HG03108 (cell line): ENCODE measurements around the gene DLX1.
"Not testable (repeated sequence)": the region's sequence is repeated elsewhere in the genome, so short reads cannot be mapped to it uniquely, and the experiment has no call there.

Experiments
- ATAC-seq: cut with Tn5 transposase; IDR thresholded peaks from one replicate; pipeline ENCODE4 v1.9.1; 2021; ENCODE audit warnings: moderate library complexity; ENCODE audit not compliant: unreplicated experiment

DLX1 gene

DNA sequence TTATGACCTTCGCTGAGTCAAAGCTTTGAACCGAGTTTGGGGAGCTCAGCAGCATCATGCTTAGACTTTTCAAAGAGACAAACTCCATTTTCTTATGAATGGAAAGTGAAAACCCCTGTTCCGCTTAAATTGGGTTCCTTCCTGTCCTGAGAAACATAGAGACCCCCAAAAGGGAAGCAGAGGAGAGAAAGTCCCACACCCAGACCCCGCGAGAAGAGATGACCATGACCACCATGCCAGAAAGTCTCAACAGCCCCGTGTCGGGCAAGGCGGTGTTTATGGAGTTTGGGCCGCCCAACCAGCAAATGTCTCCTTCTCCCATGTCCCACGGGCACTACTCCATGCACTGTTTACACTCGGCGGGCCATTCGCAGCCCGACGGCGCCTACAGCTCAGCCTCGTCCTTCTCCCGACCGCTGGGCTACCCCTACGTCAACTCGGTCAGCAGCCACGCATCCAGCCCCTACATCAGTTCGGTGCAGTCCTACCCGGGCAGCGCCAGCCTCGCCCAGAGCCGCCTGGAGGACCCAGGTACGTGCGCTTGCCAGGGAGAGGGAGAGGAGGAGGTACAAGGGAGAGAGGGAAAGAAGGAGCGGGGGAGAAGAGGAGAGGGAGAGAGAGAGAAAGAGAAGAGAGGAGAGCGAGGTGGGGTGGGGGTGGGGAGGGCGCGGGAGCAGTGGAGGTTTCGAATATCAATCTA, at the start of gene DLX1:
Gene DLX1 (plus strand): TSS at position 48 of the 700 bp plus-strand sequence. CDS start 171 bp downstream, at position 219.
- no peak for ATAC-seq

DNA sequence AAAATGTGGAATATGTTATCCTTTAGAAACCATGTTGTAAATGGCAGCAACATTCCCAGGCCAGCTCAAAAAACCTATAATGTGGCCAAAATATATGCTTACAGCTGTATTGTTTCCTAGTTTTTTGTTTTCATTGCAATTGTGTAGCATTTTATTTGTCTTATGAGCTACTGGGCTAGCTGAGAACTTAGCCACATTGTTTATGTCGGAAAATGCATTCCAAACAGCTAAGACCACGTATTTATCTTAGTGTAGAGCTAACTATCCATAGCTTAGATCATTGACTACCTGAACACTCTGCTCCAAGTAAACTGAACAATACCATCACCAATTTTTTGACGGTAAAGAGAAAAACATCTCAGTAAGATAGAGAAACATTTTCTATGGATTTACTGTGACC, 47.2 kb upstream of the DLX1 start:
- ATAC-seq, result no peak

DNA sequence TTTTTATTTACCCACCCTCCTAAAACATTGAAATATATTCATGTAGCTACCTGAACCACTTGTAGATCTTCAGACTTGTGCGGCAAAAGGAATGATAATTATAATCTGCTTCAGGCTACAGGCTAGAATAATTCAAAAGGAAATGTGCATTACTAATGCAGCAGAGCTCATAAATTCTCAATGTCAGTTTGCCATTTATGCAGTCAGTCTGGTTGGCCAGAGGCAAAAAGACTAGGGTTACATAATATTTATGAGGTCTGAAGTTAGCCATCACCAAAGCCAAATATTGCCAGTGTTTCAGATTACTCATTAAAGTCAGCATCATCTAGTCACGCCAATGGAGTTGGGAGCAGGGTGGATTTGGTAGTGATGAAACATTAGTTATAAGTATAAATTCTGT, 46.7 kb upstream of the DLX1 start:
- no peak for ATAC-seq

DNA sequence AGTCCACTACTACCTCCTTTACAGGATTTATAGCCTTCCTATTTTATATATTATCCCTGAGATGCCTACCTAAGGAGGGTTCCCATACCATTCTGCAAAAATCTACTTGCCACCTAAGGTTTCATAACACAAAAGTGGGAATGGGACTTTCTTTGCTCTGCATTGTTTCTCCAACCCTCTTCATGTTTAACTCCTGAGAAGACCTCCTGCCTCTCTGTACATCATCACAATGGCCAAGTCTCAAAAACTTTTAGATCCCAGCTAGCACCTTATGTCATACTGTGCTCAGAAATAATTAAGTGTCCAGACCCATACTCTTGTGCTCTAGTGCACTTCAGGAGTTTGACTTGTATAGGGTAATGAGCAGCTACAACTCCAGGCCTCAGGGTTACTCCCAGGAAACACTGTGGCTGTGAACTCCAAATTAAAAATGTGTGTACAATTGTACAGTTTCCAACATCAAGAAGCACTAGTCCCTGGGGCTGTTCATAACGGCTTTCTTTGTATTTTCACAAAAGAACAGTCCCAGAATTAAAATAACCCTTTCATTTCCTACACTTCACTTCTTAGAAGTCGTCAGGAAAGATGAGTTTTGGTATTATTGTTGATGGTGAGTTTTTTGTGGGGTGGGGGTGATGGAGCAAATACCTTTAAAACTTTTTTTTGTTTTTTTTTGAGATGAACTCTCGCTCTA, 46.1 kb upstream of the DLX1 start:
- ATAC-seq, result no peak

DNA sequence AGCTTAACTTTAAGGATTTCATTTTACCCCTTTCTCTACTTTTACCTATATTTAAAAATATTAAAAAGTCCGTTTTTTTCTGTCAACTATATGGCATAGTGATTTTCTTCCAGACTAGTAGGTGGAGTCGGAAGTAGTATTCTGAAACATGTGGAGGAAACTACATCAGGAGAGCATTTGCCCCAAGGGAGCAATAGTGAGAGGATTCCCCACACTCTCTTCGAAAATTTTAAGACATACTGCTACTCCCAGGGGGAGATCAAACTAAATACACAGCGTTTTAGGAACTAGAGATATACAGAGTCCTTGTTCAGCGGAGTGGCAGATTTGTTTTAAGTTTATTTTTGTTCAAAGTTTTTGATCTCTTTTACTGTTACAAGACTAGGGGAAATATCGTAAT, 45.0 kb upstream of the DLX1 start:
- ATAC-seq, result no peak

DNA sequence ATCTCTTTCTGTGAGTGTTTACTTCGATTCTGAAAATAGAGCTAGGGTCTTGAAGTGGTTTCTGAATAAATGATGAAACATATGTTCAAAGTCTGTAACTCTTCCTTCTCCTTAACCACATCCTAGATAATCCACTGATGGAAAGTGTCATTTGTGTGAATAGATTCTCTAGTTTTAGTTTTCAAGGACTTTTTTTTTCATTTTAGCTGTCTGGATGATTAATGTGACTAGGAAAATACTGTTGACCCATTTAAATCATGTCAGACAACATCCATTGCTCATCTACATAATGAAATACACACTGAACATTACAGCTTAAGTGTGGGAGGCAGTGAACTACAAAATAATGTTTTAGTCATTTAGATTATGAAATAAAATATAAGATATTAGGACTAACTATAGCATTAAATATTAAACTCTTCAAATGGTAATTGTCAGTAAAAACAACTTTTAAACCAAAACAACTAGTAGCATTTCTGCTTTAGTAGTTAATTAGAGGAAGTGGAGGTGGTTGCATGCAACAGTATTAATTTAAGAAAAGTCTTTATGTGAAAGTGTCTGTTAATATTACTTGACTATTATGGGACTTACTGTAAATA, 39.1 kb upstream of the DLX1 start:
- no peak for ATAC-seq

DNA sequence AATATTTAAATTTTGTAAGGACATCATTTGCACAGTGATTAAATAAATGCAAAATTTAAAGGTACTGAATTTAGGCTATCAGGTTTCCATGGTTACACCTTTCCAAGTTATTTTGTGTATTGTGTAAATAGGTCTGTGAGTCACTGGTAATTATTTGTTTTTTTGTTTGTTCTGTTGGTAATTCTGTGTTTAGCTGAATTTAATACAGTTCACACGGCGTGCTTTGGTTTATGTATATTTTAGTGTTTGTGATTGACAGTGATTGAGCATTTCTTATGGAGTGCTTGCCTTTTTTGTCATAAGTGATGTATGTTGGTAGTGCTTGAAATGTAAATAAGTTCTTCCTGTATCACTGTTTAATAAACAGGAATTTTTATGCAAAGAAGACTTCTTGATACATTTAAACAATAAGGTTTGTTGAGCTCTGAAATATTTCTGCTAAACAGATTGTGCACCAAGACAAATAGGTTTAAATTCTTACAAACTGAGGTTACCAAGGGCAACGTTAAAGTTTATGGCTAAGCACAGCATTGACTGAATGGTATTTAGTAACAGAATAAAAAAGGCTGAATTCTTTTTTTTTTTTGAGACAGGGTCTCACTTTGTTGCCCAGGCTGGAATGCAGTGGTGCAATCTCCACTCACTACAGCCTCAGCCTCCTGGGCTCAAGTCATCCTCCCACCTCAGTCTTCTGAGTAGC, 38.3 kb upstream of the DLX1 start:
- no peak for ATAC-seq

DNA sequence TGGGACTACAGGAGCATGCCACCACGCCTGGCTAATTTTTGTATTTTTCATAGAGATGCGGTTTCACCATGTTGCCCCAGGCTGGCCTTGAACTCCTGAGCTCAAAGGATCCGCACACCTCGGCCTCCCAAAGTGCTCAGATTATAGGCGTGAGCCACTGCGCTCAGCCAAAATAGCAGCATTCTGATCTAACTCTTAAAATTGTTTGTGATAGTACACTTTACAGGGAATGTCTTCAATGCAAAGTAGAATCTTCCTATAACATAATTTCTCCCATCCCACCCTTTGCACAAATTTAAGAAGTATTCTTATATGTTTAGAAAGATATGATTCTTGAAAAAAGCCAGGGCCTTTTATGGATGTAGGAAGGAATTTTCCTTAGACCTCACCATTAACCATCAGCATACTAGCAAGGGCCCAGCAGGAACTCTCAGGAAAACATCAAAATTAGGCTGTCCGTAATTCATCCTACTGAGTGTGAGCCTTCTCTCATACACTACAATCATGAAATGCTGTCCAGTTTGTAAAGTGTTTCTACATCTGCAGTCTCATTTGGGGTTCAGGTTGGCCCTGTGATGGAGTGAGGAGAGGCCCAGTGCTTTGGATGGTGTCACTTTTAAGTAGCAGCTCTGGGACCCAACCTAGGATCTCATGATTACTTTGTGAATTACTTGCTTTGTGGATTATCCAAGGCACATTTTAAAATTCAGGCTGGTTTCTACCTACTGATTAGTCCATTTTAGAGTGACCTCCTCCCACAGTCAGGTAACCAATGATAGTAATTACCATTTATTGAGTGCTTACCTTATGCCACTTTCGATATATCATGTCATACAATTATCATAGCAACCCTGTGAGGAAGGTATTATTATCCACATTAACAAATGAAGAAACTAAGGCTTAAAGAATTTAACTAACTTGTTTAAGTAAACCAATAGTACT, 37.5 kb upstream of the DLX1 start:
- ATAC-seq, result no peak

DNA sequence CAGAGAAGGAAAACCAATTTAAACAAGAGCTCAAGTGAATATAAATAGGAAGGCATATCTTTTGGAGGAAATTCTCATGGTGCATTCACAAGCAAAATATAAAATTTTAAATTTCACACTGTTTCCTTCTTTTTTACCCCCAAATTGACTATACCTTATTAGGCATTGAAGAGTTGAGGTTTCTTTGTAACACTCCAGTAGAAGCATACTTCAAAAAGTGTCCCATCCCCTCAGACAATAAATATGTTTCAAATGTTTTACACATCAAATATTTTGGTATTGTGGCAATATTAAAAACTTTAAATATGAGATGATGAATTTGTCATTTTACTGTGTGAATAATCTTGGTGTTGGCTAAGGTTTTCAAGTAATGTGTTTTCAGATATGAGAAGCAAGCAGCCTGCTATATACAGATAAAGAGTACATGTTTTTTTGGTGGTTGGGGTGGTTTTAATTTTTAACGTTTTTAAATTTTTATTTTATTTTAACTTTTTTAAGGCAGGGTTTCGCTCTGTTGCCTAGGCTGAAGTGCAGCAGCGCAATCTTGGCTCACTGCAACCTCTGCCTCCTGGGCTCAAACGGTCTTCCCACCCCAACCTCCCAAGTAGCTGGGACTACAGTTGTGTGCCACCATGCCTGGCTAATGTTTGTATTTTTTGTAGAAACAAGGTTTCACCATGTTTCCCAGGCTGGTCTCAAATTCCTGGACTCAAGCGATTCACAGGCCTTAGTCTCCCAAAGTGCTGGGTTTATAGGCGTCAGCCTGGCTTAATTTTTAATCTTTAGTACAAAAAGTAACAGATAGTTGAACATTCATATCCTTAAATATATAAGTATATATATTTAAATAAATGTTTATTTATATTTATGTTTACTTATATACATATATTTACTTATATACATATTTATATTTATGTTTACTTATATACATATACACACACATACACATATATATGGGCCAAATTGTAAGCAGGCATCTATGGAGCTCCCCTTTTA, 36.5 kb upstream of the DLX1 start:
- no peak for ATAC-seq

DNA sequence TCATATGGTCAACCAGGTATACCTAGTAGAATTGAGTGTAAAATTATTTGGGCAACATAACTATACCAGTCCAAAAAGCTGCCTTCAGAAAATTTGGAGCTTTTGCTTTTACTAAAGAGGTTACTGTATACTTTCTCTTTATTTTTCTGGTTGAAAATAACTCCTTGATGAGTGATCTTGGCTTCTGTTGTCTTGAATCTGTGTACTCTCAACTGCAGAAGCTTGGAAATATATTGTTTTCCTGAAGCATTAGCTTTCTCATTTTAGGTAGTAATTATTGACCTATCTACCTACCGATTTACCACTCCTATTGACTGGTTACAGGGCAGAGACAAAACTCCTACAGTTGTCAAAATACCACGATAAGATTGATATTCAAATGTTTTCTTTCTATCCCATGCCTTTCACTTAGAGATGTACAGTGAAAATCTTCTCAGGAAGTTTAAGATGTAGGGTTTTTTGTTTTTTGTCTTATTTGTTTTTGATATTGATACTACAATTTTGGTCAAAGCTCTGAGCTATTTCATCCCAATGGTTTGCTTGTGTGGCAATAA, 35.7 kb upstream of the DLX1 start:
- no peak for ATAC-seq

DNA sequence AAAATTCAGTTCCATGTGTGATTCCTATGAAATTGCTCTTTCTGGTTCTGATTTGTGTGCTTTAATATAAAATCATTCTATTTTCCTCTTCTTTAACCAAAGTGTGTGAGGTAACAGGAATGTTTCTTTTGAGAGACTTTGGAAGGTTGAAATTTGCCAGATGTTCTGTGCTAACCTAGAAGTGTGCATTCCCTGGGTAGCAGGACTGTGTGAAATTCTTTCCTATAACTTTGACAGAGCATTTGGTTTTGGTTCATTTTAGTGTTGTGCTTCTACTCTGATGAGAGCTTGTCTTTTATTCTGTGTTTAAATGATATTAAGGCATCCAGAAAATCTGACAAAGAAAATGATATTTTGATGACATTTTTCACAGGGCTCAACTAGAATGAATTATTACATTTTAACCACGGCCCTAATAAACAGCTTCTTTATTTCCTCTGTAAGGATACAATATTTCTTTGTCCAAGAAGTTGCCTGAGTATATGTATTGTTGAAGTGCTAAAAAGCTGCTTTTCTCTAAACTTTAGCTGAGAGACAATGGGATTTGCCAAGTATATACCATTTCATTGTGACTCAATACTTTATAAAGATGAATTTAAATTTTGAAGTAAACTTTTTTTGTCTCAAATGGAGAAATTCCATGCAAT, 34.7 kb upstream of the DLX1 start:
- no peak for ATAC-seq

DNA sequence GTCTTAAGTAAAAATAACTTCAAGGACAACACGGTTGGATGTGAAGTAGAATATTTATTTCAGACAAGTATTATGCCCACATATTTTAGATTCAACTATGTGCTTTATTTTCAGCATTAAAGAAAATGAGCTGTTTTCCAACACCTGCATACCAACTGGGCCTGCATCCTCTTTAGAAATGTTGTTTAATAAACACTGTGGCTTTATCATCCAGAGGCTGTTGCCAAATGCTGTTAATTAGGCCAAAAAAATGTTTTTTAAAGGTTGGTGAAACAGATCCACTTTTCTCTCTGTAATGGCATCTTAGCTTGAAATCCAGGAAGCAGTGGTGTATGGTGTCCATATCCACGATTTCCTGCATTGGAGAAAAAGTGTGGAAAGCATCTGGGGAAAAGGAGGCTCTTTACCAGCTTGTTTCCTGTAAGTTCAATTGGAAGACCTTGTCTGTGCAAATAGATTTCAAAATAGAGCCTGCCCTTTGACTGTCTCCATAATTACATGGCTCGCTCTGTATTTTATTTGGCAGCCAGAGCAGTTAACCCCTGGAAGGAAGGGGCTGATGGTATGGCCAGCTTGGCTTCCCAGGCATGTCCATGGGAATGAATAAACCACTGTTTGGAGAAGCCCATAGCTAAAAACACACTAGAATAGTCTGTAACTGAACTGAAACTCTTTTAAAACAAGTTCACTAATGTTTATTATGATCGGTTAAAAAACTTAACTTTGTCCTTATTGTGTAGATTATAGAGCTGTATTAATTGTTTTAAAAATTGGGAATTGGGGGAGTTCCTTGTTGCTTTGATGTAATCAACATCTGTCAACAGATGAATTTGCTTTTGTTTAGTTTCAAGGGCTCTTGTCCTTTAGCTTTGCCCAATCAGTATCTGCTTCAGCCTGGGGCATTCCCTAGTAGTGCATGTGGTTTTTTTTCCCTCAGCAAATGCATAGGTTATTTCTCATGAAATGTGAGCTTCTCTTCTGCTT, 33.0 kb upstream of the DLX1 start:
- ATAC-seq, result no peak

DNA sequence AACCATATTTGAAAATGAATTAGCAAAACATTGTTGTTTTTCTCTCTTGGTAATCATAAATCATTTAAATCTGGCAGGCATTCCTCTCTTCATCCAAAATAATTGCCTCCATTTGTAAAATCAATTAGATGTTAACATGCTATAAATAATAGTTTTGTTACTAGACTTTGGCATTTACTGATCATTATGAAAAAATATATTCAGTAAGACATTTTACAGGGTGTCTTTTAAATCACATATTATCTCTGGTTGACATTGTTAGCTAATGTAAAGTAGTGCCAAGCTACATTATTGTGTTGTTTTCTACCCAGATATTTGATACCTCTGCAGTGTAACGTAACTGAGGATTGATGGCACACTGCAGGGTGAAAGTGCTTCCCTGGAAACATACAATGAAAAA, 31.8 kb upstream of the DLX1 start:
- ATAC-seq, result no peak

DNA sequence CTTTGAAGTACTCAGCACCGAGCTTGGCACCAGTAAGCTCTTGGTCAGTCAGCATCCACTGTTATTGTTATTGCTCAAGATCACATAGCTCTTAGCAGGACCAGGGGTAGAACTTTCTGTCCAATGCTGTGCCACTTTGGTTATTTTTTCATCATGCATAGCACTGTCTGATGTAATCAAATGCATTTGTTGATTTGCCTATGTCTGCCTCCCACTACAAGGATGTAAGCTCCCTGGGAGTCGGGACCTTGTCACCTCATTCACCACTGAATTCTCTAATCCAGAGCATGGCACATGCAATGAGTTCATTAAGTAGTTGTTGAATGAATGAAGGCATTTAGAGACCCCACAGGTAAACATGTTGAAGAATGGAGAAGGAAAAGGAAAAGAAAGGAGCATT, 29.0 kb upstream of the DLX1 start:
- no peak for ATAC-seq

DNA sequence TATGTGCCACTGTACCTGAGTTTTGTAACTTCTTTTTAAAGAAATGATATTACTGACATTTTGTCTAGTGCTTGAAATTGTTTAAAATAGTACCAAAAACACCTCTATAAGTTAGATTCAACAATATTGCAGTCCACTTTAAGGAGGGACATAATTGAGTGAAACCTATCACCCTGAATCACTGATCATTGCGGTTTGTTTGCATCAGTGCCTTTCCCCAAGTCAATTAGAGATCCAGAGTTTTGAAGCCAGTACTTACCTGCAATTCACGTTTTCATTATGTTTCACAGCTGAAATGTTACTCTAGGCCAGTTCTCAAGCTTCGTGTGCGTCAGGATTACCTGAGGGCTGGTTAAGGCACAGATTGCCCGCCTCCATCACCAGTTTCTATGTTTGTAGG, 26.6 kb upstream of the DLX1 start:
- ATAC-seq, result no peak

DNA sequence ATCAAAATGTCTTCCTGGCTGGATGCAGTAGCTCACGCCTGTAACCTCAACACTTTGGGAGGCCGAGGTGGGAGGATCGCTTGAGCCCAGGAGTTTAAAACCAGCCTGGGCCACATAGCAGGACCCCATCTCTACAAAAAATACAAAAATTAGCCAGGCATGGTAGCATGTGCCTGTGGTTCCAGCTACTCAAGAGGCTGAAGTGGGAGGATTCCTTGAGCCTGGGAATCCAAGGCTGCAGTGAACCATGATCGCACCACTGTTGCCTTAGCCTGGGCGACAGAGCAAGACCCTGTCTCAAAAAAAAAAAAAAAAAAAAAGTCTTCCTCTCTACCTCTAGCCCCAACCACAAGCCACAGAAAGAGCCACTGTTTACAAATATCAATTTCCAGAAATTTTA, 25.2 kb upstream of the DLX1 start:
- not testable (repeated sequence) for ATAC-seq

DNA sequence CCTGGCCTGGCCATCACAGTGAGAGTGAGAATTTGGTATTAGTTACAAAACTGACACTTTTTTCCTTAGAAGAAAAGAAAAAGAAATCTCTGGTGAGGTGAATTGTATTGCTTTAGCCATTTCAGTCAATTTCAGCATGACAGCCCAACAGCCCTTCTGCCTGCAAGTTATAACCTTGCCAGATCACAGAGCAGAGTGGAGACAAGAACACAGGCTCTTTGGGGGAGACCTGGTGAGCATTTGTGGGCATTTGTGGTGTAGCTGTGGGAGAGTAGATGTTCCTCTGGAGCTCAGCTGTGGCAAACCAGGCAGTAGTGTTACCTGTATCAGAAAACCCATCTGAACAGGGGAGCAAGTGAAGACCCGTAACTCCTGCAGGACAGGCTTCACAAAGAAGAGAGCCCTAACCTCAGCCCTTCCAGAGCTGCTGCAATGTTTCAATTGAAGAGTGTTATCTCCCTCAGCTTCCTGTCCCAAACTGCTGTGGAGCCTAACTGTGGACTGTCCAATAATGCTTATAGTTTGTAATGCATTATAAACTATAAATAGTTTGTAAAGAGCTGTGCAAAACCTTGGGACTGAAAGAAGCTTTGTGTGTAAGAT, 22.8 kb upstream of the DLX1 start:
- no peak for ATAC-seq
